HG03442 (cell line): Measurements from ENCODE around the gene SFSWAP.
A peak's percentile ranks its signal among the peaks of the same experiment; 100 is the strongest.

Experiments used
- ATAC-seq: cut with Tn5 transposase; IDR thresholded peaks from one replicate; pipeline ENCODE4 v1.9.1; 2021; ENCODE audit warnings: mild to moderate bottlenecking, moderate library complexity; ENCODE audit not compliant: unreplicated experiment

The SFSWAP gene

DNA sequence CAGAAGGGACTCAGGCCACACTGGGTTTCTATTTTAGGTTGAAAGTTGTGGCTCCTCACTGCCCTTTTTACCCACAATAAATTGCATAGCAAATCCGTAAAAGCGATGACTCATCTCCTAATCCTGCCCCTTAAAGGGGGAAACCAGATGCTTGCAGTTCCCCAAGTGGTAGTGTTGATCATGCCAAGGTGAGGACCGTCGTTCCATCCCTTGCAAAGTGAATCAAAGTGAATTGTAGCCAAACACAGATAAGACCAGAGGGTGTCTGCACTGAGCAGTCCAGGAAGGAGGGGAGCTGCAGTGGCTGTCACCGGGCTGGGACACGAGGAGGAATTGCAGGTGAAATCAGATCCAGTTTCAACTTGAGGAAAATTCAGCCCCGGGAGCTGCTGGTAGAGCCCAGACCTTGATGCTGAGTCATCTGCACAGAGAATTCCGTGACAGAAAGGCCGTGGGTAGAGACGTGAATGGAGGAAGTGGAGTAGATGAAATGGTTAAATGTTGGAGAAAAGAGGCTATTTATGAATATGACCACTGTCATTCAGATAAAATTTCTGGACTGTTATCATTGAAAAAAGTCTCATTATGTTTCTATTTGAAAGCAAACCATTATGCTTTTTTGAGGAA is 73.1 kb downstream of the SFSWAP start:
- ATAC-seq = peak; percentile 69

DNA sequence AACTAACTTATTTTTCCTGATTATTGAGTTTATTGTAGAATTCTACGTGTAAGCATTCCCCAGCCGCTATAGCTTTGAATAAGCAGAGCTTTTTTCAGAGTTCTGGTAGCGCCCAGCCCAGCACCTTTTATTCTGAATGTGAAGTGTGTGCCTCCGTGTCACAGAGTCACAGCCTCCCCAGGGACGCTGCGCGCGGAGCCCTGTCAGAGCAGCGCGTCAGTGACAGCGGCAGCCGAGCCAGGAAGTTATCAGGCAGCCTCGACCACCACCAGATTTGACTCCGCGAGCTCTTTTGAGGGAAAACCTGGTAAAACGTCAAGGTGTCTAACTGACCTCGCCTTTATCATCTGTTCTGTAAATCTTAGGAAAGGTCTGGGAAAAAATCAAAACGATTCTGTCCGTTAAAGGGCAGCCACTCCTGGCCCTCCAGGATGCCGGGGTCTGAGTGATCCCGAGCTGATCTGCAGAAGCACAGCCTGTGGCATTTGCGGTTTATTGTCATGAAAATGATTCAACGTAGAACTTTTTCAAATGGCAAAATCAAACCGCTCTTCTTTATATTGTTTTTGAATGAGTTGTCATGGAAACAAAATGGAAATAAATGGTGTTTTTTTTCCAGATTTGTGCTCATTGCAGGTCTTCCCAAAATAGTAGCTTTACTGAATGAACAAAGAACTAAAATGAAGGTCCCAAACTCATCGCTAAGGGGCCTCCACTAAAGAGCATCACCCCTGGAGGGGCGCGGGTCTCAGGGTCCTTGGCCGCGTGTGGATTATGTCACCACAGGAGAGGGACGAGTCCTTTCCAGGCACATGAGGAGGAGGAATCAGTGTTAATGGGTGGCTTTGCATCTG is 74.2 kb downstream of the SFSWAP start:
- ATAC-seq = no peak

DNA sequence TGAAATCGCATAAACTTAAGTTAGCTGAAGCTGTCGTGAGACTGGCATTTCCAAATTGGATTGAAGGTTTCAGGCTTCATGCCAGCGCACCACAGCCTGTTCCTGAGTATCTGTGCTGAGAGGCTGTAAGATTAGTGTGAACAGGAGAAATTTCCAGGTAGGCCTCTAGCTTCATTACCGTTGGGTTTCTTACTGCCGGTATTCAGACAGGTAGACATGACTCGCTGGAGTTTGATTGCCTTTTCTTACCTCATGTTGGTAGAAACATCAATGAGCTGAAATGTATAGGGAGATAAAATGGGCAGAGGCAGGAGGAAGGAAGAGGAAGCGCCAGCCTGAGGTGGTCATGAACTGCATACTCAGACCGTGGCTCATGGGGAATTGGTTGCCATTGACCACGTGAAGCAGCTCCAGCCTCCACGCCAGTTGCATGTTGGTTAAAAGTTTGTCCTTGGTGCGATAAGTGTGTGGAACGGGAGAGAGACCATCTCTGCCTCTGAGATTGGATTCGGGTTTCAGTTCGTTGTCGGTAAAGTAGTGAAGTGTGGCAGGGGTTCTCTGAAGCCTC is 75.0 kb downstream of the SFSWAP start:
- ATAC-seq = no peak

DNA sequence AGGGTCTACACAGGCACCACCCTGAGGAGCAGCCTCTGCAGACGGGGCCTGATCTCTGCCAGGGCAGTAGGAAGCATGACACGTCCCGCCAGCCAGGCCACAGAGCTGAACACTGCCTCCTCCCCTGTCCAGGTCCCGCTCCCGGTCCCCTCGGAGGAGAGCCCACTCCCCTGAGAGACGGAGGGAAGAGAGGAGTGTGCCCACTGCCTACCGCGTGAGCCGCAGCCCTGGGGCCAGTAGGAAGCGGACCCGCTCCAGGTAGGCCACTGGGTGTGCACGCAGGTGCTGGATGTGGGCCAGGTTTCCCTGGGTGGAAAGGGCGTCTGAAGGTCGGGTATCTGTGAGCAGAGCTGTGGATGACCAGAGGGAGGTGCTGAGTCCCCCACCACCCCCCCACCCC is 75.4 kb downstream of the SFSWAP start:
- ATAC-seq = no peak

DNA sequence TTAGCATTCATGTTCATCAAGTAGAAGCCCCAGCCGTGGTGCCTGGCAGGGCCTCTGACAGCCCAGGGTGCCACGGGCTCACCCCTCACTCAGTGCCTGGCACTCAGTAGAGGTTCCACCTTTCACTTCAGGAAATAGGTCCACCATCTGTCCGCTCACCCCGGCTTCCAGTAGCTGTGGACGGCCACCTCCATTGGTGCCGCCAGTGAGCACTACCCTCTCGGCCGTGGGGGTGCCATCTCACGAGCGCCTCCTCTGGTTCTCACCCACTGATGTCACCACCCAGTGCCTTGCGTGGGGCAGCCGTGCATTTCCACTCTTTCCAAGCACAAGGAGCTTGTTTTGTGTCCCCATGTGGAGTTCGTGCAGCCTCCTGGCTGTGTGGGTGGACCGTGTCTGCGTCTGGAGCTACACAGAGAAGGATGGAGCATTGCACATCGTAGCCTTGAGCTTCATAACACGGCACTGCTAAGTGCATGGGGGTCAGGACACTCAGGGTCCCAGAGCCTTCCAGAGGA is 76.3 kb downstream of the SFSWAP start:
- no peak for ATAC-seq

DNA sequence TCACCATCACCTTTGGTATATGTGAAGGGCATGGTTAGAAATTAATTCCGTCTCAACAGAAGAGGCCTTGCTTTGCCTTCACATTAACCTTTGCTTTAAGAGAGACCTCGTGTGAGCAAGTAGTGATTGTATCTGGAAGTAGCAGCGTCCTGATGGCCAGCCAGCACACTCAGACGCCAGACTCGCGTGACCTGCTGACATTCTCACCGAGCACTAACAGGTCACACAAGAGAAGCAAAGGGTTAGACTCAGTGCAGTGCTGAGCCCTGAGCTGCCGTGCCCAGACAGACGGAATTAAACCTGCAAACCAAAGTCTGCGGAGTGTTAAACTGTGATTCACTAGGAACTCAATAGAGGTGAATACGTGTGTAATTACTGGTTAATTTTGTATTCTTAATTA is 77.2 kb downstream of the SFSWAP start:
- ATAC-seq = no peak

DNA sequence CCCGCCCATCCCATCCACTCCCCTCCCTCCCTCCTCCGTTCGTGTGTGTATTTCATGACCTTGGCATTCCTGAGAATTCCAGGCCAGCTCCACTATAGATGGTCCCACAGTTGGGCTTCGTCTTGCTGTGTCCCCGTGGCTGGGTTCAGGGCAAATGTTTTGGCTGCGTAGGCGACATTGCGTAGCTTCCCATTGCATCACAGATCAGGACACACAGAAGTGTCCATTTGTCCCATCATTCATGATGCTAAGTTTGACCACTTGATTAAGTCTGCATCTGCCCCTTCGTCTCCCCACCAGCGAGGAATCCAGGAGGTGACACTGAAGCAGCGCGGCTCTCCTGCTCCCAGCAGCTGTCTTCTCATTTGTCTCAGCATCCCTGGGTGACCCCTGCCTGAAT is 78.7 kb downstream of the SFSWAP start:
- no peak for ATAC-seq

DNA sequence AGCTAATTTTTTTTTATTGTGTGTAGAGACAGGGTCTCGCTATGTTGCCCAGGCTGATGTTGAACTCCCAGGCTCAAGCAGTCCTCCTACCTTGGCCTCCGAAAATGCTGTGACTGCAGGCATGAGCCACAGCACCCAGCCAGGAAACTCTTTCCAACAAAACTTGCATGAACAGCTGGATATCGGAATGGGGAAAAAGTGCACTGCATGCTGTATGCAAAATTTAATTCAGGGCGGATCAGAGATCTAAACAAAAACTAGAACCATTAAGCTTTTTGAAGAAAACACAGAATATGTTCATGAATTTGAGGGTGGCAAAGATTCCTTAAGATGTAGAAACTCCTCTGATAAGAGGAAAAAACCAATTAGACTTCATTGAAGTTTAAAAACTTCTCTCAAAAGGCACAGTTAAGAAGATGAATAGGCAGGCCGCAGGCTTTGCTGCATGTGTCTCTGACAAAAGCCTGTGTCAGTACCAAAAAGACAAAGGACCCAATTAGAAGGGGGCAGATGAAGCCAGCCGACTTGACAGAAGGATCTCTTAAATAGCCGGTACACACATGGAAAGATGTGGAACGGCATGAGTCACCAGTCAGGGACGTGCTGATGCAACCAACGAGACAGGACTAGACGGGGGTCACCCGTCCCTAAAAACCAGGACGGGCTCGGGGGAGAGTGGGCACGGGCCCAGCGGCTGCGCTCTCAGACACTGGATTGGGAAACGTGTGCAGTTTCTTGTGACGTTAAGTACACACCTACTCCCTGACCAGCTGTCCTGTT is 82.5 kb downstream of the SFSWAP start:
- no peak for ATAC-seq

DNA sequence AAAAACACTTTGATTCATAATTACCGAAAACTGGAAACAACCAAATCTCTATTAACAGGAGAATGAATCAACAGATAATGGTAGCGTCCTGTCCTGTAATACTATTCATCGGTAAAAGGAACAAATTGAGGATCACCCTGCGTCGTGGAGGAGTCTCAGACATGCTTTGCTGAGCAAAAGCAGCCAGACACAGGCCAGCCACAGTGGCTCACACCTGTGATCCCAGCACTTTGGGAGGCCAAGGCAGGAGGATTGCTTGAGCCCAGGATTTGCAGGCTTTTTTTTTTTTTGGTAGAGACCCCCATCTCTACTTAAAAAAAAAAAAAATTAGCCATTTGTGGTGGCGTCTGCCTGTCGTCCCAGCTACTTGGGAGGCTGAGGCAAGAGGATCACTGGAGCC is 83.2 kb downstream of the SFSWAP start:
- no peak for ATAC-seq

DNA sequence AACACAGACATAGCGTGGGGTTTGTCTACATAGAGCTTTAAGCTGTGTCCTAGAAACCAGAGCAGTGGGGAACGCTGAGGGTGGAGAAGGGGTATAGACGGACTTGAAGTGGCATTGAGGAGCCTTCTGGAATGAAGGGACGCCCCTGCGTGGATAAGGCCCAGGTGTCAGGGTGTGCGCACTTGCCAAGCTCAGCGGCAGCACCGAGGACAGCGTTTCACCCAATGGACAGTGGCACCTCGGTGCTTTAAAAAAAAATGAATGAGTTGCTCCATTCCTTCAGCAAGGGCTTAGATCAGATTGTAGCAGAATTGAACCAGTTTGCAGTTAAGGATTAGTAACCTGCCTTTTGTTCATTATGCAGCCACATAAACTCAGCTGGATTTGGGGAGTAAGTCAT is 83.7 kb downstream of the SFSWAP start:
- ATAC-seq = no peak

DNA sequence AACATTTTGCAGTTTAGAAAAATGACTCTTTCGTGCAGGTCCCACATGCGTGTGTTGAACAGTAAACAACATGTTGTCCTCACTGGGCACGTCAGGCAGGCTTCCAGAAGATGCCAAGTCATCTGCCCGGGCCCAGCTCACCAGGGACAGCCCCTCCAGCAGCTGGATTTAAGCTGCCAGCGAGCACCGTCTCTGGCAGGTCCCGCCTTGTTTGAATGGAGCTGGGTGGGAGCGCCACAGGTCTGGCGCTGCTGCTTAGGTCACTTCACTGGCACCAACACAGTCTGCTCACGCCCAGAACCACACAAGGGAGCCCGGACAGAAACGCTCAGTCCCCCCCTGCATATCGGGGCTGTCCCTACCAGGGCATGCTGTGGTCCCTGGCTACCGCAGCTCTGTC is 84.2 kb downstream of the SFSWAP start:
- no peak for ATAC-seq

DNA sequence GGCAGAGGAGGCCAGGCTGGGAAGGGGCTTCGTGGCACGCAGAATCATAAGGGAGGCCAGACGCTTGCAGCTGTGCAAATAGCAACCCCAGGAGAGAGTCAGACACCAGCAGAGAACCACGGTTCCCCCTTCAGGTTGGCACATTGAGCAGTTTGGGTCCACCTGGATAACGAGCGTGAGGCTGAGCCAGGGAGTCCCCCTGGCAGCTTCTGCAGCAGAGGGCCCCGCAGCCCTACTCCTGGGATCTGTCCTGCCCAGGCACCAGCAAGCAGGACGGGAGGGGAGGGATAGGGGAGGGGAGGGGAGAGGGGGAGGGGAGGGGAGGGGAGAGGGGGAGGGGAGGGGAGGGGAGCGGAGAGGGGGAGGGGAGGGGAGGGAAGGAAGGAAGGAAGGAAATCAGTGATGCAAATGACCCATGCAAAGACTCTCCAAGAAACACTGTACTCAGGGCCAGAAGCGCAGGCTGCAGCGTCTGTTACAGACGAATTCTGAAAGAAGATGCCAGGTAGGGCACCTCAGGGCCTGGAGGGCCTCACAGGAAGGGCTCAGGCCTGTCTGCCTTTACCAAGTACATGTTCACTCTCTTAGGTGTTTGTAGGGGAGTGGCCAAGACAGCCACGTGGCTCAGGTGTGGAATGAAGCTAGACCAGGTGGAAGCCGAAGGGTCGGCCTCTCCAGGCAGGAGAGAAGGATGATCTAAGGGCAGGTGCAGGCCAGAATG is 85.0 kb downstream of the SFSWAP start:
- ATAC-seq = no peak

DNA sequence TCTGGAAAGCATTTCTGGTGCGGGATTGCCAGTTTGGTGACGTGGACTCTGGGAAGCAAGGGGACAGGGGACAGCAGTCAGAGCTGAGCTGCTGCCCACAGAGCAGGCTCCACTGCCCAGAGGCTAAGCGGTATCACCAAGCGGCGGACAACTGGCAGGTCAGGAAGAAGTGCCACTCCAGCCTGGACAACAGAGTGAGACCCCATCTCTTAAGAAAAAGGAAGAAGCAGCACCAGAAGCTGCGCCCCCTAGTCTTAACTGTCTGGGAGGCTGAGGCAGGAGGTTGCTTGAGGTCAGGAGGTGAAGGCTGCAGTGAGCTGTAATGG is 85.5 kb downstream of the SFSWAP start:
- no peak for ATAC-seq

DNA sequence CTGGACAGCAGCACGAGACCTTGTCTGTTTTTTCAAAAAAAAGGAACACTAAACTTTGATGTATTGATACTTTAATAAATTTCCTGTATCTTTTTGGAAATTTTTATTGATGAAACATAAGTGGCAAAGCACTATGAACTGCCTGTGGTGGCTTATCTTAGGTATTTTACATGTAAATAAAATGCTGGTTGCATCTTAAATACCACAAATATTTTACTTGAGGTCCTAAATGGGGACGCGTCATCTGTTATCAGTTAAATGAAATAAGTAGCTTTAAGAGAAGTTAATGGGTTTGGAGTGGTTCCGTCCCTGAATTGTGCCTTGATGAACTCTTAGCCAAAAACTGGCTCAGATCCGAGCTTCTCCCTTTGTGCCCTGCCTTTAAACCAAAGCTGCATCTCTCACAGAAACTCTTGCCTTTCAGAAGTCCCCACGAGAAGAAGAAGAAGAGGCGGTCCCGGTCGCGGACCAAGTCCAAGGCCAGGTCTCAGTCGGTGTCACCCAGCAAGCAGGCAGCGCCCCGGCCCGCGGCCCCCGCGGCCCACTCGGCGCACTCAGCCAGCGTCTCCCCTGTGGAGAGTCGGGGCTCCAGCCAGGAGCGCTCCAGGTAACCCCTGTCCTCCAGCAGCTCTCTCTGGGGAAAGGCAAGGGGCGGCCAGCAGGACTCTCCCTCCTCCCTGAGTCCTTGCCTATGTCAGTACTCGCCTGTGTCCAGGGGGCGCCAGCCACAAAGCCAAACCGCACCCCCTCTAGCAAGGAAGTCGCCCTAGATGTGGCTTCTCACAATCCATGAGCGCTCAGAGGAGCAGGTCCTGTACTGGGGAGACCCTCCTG is 86.1 kb downstream of the SFSWAP start:
- no peak for ATAC-seq

DNA sequence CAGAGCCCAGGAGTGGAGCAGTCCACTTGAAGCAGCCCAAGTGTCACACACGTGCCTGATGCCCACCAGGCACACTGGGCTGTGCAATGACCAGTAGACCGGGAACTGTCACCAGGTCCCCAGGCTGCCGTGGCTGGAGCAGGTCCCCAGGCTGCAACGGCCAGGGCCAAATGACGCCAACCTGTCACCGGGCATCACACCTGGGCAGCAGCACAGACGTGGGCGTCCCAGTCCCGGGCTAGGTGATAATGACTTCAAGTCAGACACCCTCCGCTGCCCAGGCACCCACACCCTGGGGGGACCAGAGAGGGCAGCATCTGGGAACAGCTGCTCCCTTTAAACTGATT is 86.7 kb downstream of the SFSWAP start:
- no peak for ATAC-seq

DNA sequence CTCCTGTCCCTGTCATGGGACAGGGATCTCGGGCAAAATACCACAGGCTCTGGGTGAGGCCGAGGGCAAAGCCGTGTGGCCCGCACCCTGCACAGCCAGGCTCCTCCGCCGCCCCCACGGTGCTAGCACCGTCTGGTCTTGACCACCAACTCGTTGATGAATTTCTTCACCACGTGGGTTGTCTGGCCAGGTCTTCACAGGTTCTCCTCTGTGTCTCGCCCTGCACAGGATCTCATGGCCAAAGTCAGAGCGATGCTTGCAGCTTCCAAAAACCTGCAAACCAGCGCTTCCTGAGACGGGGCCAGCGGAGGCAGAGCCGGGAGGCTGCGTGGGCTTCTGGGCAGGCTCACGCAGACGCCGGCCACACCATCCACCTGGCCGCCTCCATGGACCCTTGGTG is 88.3 kb downstream of the SFSWAP start:
- no peak for ATAC-seq

DNA sequence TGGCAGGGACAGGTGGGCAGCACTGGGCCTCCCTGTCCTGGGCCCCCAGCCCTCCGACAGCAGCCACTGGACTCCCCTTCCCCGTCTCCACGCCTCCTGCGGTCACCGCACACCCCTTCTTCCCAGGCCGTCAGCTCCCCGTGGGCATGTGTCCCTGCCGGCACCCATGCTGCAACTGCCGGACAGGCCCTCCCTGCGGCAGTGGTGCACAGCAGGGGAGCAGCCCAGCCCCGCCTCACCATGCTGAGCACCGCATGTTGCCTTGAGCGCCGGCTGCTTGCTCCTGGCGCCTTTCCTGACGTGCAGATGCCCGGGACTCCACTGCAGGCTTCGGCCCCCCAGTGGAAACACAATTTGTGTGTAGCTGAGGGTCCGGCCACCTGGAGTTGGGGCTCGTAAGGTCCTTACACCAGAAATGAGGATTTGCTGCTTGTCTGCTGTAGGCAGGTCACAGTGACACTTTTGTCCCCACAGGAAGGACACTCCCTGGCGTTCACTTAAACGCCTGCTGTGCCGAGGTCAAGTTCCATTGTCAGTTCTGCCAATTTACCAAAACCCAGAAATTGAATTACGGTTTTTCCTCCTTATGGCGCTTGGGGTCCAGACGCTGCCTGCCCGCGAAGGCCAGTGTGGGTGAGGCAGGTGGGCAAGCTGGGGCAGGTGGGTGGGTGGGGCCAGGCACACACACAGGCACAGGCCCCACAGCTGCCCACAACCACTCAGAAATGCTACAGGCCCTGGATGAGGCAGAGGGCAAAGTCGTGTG is 89.1 kb downstream of the SFSWAP start:
- ATAC-seq = no peak

DNA sequence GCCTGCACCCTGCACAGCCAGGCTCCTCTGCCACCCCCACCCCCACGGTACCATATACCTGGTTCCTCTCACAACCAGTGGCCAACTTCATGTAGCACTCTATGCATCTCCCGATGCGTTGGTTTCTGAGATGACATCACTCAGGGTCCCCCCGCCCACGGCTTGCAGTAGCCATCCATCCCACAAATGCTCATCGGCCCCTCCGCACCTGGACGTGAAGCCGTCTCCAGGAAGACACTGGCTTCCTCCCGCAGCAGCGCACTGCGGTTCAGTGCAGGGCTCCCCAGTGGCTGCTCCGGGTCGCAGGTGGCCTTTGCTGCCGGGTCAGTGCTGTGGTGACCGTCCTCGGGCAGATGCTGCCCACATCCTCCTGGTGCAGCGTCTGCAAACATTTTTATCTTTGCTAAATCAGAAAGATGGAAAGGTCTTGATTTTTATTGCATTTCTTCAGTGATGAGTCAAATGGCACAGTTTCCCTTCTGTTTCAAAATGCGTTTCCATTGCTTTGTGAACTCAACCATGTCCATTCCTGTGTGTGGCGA is 89.8 kb downstream of the SFSWAP start:
- ATAC-seq = no peak

DNA sequence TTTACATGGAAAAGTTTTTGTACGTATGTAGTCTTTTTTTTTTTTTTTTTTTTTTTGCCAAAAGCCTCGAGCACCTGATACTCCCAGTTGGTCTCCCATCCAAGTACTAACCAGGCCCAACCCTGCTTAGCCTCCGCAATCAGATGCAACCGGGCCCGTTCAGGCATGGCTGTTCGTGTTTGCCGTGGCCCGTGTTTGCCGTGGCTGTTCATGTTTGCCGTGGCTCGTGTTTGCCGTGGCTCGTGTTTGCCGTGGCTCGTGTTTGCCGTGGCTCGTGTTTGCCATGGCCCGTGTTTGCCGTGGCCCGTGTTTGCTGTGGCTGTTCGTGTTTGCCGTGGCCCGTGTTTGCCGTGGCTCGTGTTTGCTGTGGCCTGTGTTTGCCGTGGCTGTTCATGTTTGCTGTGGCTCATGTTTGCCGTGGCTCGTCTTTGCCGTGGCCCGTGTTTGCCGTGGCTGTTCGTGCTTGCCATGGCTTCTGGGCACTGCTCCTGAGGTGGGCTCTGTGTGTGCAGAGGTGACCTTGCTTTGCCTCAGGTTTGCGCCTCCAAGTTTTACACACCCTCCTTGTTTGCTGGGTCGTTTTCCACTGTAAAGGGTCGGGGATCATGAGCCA is 90.5 kb downstream of the SFSWAP start:
- ATAC-seq = no peak
